MCF 10A (cell line): Measurements from ENCODE around the gene CCDC50. TPM values are rescaled to one million over a fixed set of nuclear protein-coding genes. Genes with fewer than 3 reads are reported as not detected.

Experiments used
- BruUV-seq: library from RNA; stranded (reverse); fragments of 400-500 nt; replicated peaks from 2 replicates; lab custom pipeline; 2021; lab: Mats Ljungman, UMichigan
- CTCF ChIA-PET: fragments of 300-600 bp; sonication (Branson Sonifier 250); formaldehyde crosslinking; extraction: SDS; loops from one replicate; lab custom pipeline; 2021; ENCODE audit warnings: antibody characterized with exemption, inconsistent platforms; lab: Yijun Ruan, JAX
- POLR2A ChIA-PET: fragments of 300-600, 350-650 bp; sonication (Branson Sonifier 250); formaldehyde crosslinking; extraction: SDS; loops from one replicate; lab custom pipeline; 2020; ENCODE audit warnings: antibody characterized with exemption, inconsistent platforms; lab: Yijun Ruan, JAX
- DNase-seq: peaks from one replicate; pipeline ENCODE4 v3.0.0-alpha.2; 2018; ENCODE audit not compliant: unreplicated experiment
- H3K27ac Mint-ChIP-seq: one replicate; pipeline ENCODE4 v1.8.0; 2022; ENCODE audit warnings: mild to moderate bottlenecking, low read depth, mixed read lengths; ENCODE audit not compliant: unreplicated experiment
- H3K27me3 Mint-ChIP-seq: one replicate; pipeline ENCODE4 v1.8.0; 2022; ENCODE audit warnings: mixed read lengths; ENCODE audit not compliant: insufficient read depth, unreplicated experiment
- H3K36me3 Mint-ChIP-seq: one replicate; pipeline ENCODE4 v1.8.0; 2022; ENCODE audit warnings: mild to moderate bottlenecking, moderate library complexity, mixed read lengths; ENCODE audit not compliant: insufficient read depth, unreplicated experiment
- H3K4me1 Mint-ChIP-seq: one replicate; pipeline ENCODE4 v1.8.0; 2022; ENCODE audit warnings: mixed read lengths; ENCODE audit not compliant: insufficient read depth, unreplicated experiment
- H3K4me3 Mint-ChIP-seq: one replicate; pipeline ENCODE4 v1.8.0; 2022; ENCODE audit warnings: mild to moderate bottlenecking, moderate library complexity, mixed read lengths; ENCODE audit not compliant: unreplicated experiment
- H3K9me3 Mint-ChIP-seq: one replicate; pipeline ENCODE4 v1.8.0; 2022; ENCODE audit warnings: mixed read lengths; ENCODE audit not compliant: unreplicated experiment
- CTCF ChIP-seq: fragments of 200-600 bp; IDR thresholded peaks from one replicate; pipeline ENCODE4 v1.8.0; 2022; ENCODE audit warnings: antibody characterized with exemption, mild to moderate bottlenecking; ENCODE audit not compliant: unreplicated experiment
- intact Hi-C: fragments of 100-400 bp; cut with micrococcal nuclease; formaldehyde crosslinking; loops from 2 replicates; pipeline ENCODE4 v1.14.1; 2022
- total RNA-seq: library from RNA; stranded (reverse); gene quantifications from 2 replicates; pipeline ENCODE4 v1.2.3, GENCODE V29; 2022

The CCDC50 gene
- total RNA-seq, 1 experiment from 2014 or later = 115 TPM

- Mint-ChIP-seq H3K4me1 (peaks cover 12% of the 10 kb centered on the region), H3K36me3 (no peaks in the 10 kb centered on the region), H3K27me3 (no peaks in the 10 kb centered on the region), H3K4me3 (no peak overlapping the region), H3K27ac (no peak overlapping the region), H3K9me3 (peaks cover 7% of the 10 kb centered on the region)
- TF ChIP-seq CTCF = no peak
- BruUV-seq = no TSS peak
- CTCF ChIA-PET = interaction anchor here (1.0 to 2.4 kb wide), 4 partner anchors 396 to 1031 kb away, joined by 3 to 13 read pairs (median 4); no protein-coding TSS in a partner anchor
- POLR2A ChIA-PET = interaction anchor here (0.8 to 0.9 kb wide), 3 partner anchors 13 to 1030 kb away, joined by 3 to 5 read pairs (median 4); no protein-coding TSS in a partner anchor
- no peak for DNase-seq
- intact Hi-C loops = loop anchor here (10.0 kb wide), 2 partner anchors 771 to 921 kb away; no protein-coding TSS in a partner anchor
Observed at GRCh38 chr3:191414286-191414685, 85.1 kb downstream of the CCDC50 start.

GRCh38 chr3:191414732-191415131, 85.5 kb downstream of the CCDC50 start:
- peaks cover 12% of the 10 kb centered on the region for H3K4me1 Mint-ChIP-seq
- no peaks in the 10 kb centered on the region for H3K36me3 Mint-ChIP-seq
- POLR2A ChIA-PET = interaction anchor here (0.8 kb wide), 1 partner anchor 1030 kb away, joined by 5 read pairs; no protein-coding TSS in a partner anchor
- H3K27ac Mint-ChIP-seq = no peak overlapping the region
- H3K4me3 Mint-ChIP-seq = no peak overlapping the region
- H3K27me3 Mint-ChIP-seq = no peaks in the 10 kb centered on the region
- BruUV-seq = no TSS peak
- TF ChIP-seq CTCF = no peak
- DNase-seq = no peak
- H3K9me3 Mint-ChIP-seq = peaks cover 5% of the 10 kb centered on the region
- intact Hi-C loops = loop anchor here (10.0 kb wide), 2 partner anchors 770 to 920 kb away; no protein-coding TSS in a partner anchor
- CTCF ChIA-PET = interaction anchor here (1.3 to 2.4 kb wide), 3 partner anchors 1008 to 1031 kb away, joined by 3 to 13 read pairs (median 5); no protein-coding TSS in a partner anchor

GRCh38 chr3:191415566-191415965, 86.4 kb downstream of the CCDC50 start:
- Mint-ChIP-seq H3K36me3 (no peaks in the 10 kb centered on the region), H3K9me3 (no peaks in the 10 kb centered on the region), H3K27ac (peak overlapping the region; percentile 6), H3K4me3 (no peak overlapping the region), H3K27me3 (no peaks in the 10 kb centered on the region), H3K4me1 (peaks cover 12% of the 10 kb centered on the region)
- TF ChIP-seq CTCF = no peak
- ChIA-PET CTCF (interaction anchor here (0.8 to 1.4 kb wide), 5 partner anchors 582 to 1029 kb away, joined by 3 to 9 read pairs (median 6); no protein-coding TSS in a partner anchor), POLR2A (no interaction called here)
- no peak for DNase-seq
- no TSS peak for BruUV-seq
- intact Hi-C loops = loop anchor here (10.0 kb wide), 2 partner anchors 769 to 919 kb away; no protein-coding TSS in a partner anchor

- BruUV-seq = no TSS peak
- CTCF ChIA-PET = no interaction called here
- Mint-ChIP-seq H3K4me3 (no peak overlapping the region), H3K9me3 (no peaks in the 10 kb centered on the region), H3K36me3 (no peaks in the 10 kb centered on the region), H3K27ac (no peak overlapping the region), H3K27me3 (no peaks in the 10 kb centered on the region), H3K4me1 (peaks cover 12% of the 10 kb centered on the region)
- intact Hi-C loops = loop anchor here (1.0 to 10.0 kb wide), 6 partner anchors 392 to 1027 kb away; no protein-coding TSS in a partner anchor
- no peak for DNase-seq
- POLR2A ChIA-PET = no interaction called here
- TF ChIP-seq CTCF = no peak
Observed at GRCh38 chr3:191417457-191417729, 88.2 kb downstream of the CCDC50 start.
